GM18907 (cell line): ENCODE measurements around the gene SLC32A1.

Experiments used
- ATAC-seq: cut with Tn5 transposase; IDR thresholded peaks from one replicate; pipeline ENCODE4 v1.9.1; 2021; ENCODE audit warnings: mild to moderate bottlenecking, moderate library complexity; ENCODE audit not compliant: unreplicated experiment

SLC32A1 gene

GRCh38 chr20:38723848-38724625 lies at the start of gene SLC32A1:
TSS of gene SLC32A1 (plus strand) at chr20:38724486. CDS start at chr20:38724725, 239 bp downstream.
- ATAC-seq, result no peak

GRCh38 chr20:38674765-38675133 lies 49.5 kb upstream of the SLC32A1 start:
- no peak for ATAC-seq

GRCh38 chr20:38676576-38676975 lies 47.7 kb upstream of the SLC32A1 start:
- ATAC-seq, result no peak

- no peak for ATAC-seq
Measured at GRCh38 chr20:38680500-38681306, 43.6 kb upstream of the SLC32A1 start.

- no peak for ATAC-seq
Measured at GRCh38 chr20:38685271-38685670, 39.0 kb upstream of the SLC32A1 start.

DNA sequence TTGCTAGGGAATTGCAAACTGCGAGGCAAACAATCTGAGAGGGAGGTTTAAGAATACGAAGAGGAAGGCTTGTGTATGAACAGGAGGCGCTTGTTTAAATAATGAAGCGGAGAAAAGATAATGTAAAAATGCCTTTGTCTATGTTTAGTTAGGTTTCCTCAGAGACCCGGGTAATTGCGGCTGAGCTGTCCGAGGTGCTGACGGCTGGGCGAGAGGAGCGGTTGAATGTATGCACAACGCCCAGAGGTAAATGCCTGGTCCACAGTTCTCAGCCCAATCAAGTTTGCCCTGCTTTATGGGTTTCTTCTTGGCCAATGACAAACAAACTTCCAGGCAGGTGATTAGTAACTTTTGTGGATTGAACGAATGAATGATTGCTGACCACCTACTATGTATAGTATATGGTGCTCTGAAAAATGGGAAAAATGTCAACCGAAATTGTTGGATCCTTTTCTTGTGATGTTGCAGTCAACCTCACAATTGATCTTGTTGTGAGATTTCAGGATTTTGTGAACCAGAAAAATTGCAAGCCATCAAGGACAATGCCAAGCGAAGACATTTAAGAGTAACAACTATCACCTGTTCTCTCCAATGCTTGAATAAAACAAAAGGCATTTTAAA lies 38.3 kb upstream of the SLC32A1 start:
- no peak for ATAC-seq

DNA sequence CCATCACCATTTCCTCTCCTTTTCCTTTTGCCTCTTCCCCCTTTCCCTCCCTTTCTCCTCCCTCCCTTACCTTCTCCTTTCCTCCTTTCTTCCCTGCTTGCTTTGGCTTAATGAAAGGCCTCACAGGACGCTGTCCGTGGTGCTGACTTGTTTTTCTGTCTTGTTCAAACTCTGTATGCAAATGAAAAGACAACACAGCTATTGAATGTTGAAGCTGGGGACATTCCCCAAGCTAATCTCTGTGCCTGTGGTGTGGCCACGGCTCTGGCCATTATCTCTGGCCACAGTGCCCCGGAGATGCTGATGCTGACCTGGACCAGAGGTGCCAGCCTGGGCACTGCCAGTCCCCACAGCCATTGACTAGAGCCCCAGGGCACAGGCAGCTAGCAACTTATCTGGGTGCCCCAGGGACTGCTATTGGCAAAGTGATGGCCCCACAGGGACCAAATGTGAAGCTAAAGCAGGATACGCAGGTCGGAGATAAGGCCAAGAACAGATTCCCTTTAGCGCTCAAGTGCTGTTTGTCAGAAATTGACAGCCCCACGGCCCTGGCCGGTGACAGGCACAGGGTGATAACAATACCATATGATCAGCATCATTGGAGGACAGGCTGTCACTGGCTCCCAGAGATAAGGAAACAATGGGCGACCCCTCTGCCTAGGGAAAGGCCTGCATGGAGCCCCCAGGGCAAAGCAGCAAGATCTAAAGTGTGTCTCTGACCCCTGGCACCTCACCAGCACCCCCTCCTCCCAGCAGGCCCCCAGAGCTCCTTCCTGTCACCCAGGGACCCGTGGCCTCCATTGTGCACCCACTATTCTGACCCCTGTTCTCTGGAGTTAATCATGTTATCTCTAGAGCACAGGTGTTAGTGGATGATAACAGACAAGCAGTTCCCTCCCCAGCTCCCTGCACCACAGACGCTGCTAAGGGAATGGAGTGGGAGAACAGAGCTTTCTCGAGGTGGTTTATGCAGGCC lies 31.6 kb upstream of the SLC32A1 start:
- no peak for ATAC-seq

DNA sequence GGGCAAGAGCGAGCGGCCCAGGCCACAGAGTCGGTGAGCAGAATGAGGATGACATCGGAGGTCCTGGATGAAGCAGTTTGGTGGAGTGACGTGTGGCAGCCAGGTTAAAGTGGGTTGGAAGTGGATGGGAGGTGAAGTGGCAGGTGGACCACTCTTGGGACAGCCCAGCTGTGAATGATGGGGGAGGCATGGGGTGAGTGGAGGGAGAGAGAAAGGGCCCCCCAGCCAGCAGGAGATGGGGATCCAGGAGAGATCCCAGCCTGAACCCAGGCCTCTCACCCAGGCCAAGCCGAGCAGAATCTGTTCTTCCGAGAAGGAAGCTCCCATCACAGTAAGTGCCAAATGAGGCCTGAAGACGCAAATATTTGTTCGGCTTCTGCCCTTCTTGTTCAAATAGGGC lies 27.0 kb upstream of the SLC32A1 start:
- ATAC-seq, result no peak

DNA sequence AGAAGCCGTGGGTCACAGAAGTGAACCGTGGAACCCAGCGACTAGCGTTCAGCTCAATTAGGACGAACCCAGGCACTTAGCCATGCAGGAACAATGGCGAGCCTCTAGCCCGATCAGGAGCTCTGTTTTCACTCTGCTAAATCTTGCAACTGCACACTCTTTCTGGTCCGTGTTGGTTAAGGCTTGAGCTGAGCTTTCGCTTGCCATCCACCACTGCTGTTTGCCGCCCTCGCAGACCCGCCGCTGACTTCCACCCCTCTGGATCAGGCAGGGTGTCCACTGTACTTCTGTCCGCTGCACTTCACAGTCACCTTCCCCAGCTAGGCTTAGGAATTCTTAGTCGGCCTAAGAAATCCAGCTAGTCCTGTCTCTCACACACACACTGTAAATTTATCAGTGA lies 25.7 kb upstream of the SLC32A1 start:
- ATAC-seq, result no peak

- ATAC-seq, result no peak
Measured at GRCh38 chr20:38700141-38700540, 24.1 kb upstream of the SLC32A1 start.

DNA sequence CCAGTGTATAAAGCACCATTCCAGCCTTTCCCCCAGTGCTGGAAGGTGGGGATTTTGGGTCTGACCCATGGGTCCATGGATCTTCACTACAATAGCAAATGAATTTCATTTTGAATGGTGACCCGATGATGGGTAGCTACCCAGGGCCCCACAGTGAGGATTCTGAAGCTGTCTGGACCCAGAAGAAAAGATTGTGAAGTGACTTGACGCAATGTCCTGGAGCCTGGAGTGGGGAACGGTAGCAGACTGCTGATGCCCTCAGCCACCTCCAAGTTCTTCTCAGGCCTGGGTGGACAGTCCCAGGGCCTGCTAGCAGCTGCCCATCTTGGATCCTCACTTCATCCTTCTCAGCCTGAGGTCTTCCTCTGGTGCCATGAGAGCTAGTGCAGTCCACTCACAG lies 23.4 kb upstream of the SLC32A1 start:
- ATAC-seq, result no peak

- ATAC-seq, result no peak
Measured at GRCh38 chr20:38703526-38703925, 20.8 kb upstream of the SLC32A1 start.

GRCh38 chr20:38704136-38704535 lies 20.1 kb upstream of the SLC32A1 start:
- no peak for ATAC-seq

DNA sequence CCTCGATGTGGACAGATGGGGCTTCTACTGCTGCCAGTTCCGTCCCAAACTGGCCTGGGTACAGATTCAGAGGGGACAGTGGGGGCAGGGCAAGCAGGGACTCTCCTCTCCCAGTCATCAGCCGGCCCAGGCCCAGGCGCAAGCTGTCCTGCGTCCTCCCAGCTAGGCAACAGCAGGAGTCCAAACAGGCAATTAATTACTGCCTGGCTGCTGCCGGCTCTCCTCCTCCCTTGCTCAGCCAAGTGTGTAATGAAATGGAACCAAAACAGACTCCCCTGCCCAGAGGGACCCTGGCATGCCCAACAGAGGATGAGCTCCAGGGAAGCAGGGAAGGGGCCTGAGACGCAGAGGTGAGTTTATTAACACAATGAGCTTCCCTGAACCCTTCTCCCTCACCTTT lies 17.8 kb upstream of the SLC32A1 start:
- ATAC-seq, result no peak

DNA sequence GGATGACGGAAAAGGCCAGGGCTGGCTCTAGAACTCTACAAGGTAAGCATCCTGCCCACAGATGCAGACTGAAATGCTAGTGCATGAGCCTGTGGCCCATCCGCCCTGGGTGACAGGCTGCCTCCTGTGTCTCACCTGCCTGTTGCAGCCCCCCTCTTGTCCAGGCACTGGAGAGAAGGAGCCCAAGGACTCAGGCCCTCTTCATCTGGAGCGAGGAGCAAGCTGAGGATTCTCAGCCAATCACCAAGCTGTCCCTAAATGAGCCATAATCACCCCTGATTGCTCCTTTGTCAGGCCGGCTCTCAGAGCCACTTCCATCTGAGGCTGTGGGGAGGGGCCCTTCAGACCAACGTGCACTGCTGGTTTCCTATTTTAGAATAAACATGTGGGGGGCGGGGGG lies 10.0 kb upstream of the SLC32A1 start:
- ATAC-seq, result no peak

DNA sequence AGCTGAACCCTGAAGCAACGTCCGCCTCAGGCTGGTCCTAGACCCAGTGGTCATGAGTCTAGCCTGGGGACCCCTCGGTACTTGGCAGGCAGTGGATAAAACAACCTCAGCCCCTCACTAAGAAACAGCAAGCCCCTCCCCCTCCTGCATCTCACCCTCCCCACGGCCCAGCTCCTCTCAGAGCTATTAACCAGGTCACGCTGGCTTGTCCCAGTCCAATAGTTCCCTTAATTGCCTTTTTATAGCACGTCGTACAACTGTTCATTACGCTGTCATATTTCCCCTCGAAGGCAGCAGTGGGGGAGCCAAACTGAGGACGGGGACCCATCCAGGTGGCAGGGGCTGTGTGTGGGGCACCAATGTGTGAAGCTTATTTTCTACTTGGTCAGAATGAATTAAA lies 8.6 kb upstream of the SLC32A1 start:
- ATAC-seq, result no peak

DNA sequence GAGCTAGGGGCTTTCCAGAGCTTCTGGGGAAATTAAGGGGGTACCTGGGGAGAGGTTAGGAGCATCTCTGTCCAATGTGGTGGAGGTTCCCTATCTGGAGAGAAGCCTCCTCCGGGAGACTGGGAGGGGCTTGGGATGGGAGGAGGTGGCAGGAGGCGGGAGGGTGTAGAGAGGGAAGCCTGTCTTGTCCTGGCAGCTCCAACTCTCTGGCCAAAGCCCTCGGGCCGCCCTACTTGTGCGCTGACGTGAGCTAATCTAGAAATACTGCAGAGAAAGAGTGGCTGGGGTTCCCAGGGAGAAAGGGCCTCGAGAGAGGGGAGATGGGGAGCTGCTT lies 1.6 kb upstream of the SLC32A1 start:
- no peak for ATAC-seq

DNA sequence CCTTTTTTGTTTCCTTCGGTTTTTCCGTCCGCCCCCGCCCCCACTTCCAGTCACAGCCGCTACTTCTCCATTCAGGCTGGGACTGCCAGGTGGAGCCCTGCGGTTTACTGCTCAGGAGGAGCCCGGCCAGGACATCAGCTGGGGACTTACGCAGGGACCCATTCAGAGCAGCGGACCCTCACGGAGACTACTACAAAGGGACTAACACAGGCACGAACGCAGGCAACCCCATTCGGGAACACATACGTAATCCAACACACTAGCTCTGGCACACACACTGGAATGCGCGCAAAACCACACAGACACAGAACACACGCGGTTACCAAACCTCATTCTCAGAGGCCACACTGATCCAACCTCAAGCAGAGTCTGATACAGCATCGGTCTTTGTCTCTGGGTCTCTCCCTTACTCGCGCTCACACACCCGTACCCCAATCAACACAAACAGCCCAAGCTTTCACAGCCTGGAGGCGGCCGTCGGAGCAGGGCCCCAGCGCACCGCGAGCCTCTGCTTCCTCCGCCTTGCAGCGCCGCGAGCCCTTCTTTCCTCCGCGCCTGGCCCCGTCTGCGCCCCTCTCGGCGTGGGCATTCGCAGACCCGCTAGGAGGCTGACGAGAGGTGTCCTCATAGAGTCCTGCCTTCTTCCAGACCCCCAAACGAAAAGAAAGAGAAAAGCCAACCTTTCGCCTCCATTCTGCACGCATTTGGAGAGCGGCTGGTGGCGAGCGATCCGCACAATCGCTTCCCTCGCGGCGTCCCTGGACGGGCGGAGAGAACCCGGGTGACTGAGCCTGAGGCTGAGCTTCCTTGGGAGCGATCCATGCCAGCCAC lies 1.1 kb upstream of the SLC32A1 start:
- no peak for ATAC-seq

- no peak for ATAC-seq
Measured at GRCh38 chr20:38724626-38725147, 401 bp downstream of the SLC32A1 start.
